ENCODE measurements around the gene PEX26. TPM values are rescaled to one million over a fixed set of nuclear protein-coding genes. Genes with fewer than 3 reads are reported as not detected.
A peak's percentile ranks its signal among the peaks of the same experiment; 100 is the strongest.

PEX26 gene
- total RNA-seq, 3 donors from 2014 or later, result 51.3 to 68.3 (median 58.2) TPM

GRCh38 chr22:18148293-18148965 lies 70.6 kb downstream of the PEX26 start:
- H3K4me1 Mint-ChIP-seq (ENCODE audit: low read depth), result peaks cover 47% of the 10 kb centered on the region
- H3K36me3 Mint-ChIP-seq (ENCODE audit: insufficient read depth), result no peaks in the 10 kb centered on the region
- H3K4me3 Mint-ChIP-seq, result peak overlapping the region; percentile 87
- H3K27me3 Mint-ChIP-seq (ENCODE audit: low read depth), result no peaks in the 10 kb centered on the region
- no peak for ATAC-seq
- no peaks in the 10 kb centered on the region for H3K9me3 Mint-ChIP-seq
- DNase-seq, result no peak

GRCh38 chr22:18152519-18152918 lies 74.7 kb downstream of the PEX26 start:
- Mint-ChIP-seq H3K4me1 (ENCODE audit: low read depth) (peaks cover 58% of the 10 kb centered on the region), H3K27me3 (ENCODE audit: low read depth) (no peaks in the 10 kb centered on the region), H3K36me3 (ENCODE audit: insufficient read depth) (peaks cover 2% of the 10 kb centered on the region), H3K9me3 (no peaks in the 10 kb centered on the region), H3K4me3 (peak overlapping the region; percentile 62)
- no peak for DNase-seq
- peak in 1 of 2 donors; percentile 42 for ATAC-seq

GRCh38 chr22:18154821-18155390 lies 77.1 kb downstream of the PEX26 start:
- no peaks in the 10 kb centered on the region for H3K9me3 Mint-ChIP-seq
- DNase-seq, result no peak
- peaks cover 40% of the 10 kb centered on the region for H3K4me1 Mint-ChIP-seq (ENCODE audit: low read depth)
- H3K4me3 Mint-ChIP-seq, result no peak overlapping the region
- ATAC-seq, result no peak
- peaks cover 2% of the 10 kb centered on the region for H3K36me3 Mint-ChIP-seq (ENCODE audit: insufficient read depth)
- no peaks in the 10 kb centered on the region for H3K27me3 Mint-ChIP-seq (ENCODE audit: low read depth)

Other genes starting within 250 kb of the PEX26 start
- gene MICAL3, start 53.4 kb upstream of the PEX26 start, total RNA-seq, result 10 to 100 TPM; 33.9 to 39.6 (median 35.1) TPM
- 1 to 10 TPM; 1.5 to 3.9 (median 2.1) TPM for gene TUBA8, start 32.8 kb downstream of the PEX26 start, total RNA-seq
- 1 to 10 TPM; 1.7 to 6.6 (median 2.9) TPM for gene USP18, start 72.2 kb downstream of the PEX26 start, total RNA-seq

Measured in activated T-cell treated with anti-CD3 and anti-CD28 coated beads, Interleukin-2, amount 50 U/mL, for 4 hours (primary cell).